Ureter (tissue), 1 donor: ENCODE measurements around the gene ZNF169. TPM values are rescaled to one million over a fixed set of nuclear protein-coding genes. Genes with fewer than 3 reads are reported as not detected.
"Not testable (repeated sequence)": the region's sequence is repeated elsewhere in the genome, so short reads cannot be mapped to it uniquely, and the experiment has no call there.

ENCODE experiments used
- DNase-seq: peaks from one replicate; pipeline ENCODE4 v3.0.0-alpha.2; 2020; ENCODE audit warnings: low spot score
- total RNA-seq: library from RNA; stranded (reverse); gene quantifications from one replicate; pipeline ENCODE4 v1.2.4, GENCODE V29; 2023
- donor health status: DM: yes; HTN: yes; CAD: no.

Gene ZNF169
- total RNA-seq, 1 donor from 2014 or later, result 8.3 TPM

- not testable (repeated sequence) for DNase-seq
These were observed 89.7 kb downstream of the ZNF169 start for GRCh38 chr9:94348754-94349153.

Other genes starting within 250 kb of the ZNF169 start
- 11.5 TPM for gene PTPDC1, start 174.8 kb upstream of the ZNF169 start, total RNA-seq
- not detected for gene NUTM2F, start 69.3 kb downstream of the ZNF169 start, total RNA-seq